SK-N-MC (cell line): ENCODE results near the gene PBLD.

Source experiments
- DNase-seq: peaks from one replicate; pipeline ENCODE4 v3.0.0-alpha.2; 2011; ENCODE audit warnings: low read depth, low spot score
- H3K27ac ChIP-seq: fragments of 200-600 bp; sonication (generic); 2 replicates; pipeline ENCODE4 v1.5.1; 2016; ENCODE audit warnings: mixed run types
- H3K36me3 ChIP-seq: fragments of 200-600 bp; sonication (generic); 2 replicates; pipeline ENCODE4 v1.6.1; 2017; ENCODE audit warnings: antibody characterized with exemption, low read length, mixed read lengths; ENCODE audit not compliant: insufficient read depth
- H3K4me3 ChIP-seq: fragments of 200-600 bp; sonication (generic); 2 replicates; pipeline ENCODE4 v1.5.1; 2016
- H3K9ac ChIP-seq: fragments of 200-600 bp; sonication (generic); 2 replicates; pipeline ENCODE4 v1.8.0; 2017; ENCODE audit warnings: mixed run types, mixed read lengths; ENCODE audit not compliant: insufficient read length
- H3K9me3 ChIP-seq: fragments of 200-600 bp; sonication (generic); 2 replicates; pipeline ENCODE4 v1.6.1; 2017; ENCODE audit warnings: low read depth, mild to moderate bottlenecking, antibody characterized with exemption, low read length, moderate library complexity, mixed read lengths
- EZH2 ChIP-seq: fragments of 200-600 bp; sonication (generic); IDR thresholded peaks from one replicate; pipeline ENCODE4 v1.6.1; 2017; ENCODE audit warnings: antibody characterized with exemption
- FOXP2 ChIP-seq: optimal IDR thresholded peaks from 2 replicates; pipeline ENCODE3; 2011; ENCODE audit warnings: mild to moderate bottlenecking, moderate library complexity; ENCODE audit not compliant: insufficient read depth; ENCODE audit errors: extremely low read length, control extremely low read depth
- POLR2AphosphoS5 ChIP-seq: IDR thresholded peaks from 2 replicates; pipeline ENCODE4 v1.6.1; 2012; ENCODE audit warnings: mild to moderate bottlenecking, low read depth, low read length, borderline replicate concordance

The PBLD gene

GRCh38 chr10:68332259-68333057 is at the start of gene PBLD:
Gene PBLD, minus strand, starts transcription at chr10:68332928. Its CDS starts 26,084 bp downstream, at chr10:68306844.
- Histone ChIP-seq H3K27ac (peak within 1 kb of the TSS; percentile 95), H3K36me3 (peaks cover 22% of the 10 kb centered on the region), H3K9ac (peak within 1 kb of the TSS; percentile 98), H3K4me3 (peak within 1 kb of the TSS; percentile 80), H3K9me3 (no peaks in the 10 kb centered on the region)
- DNase-seq, result no peak
- TF ChIP-seq FOXP2 (no peak), POLR2AphosphoS5 (peak; percentile 22; the same call in 1 of the 2 replicates)

DNA sequence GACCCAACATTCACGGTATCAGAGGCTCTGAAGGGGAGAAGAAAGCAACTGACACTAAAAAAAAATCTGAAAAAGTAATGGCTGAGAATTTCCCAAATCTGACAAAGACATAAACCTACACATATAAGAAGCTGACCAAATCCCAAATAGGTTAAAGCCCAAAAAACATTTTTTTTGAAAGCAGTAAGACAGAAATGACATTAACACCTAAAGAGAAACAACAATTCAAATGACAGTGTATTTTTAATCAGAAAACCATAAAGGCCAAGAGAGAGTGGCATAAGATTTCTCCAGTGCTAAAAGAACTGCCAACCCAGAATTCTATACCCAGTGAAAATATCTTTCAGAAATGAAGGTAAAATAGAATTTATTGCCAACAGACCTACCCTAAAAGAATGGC is 38.9 kb upstream of the PBLD start:
- Histone ChIP-seq H3K9ac (no peak overlapping the region), H3K27ac (no peak overlapping the region), H3K9me3 (no peaks in the 10 kb centered on the region), H3K4me3 (no peak overlapping the region), H3K36me3 (peaks cover 9% of the 10 kb centered on the region)
- no peak for DNase-seq
- TF ChIP-seq POLR2AphosphoS5, result no peak
- no peak for TF ChIP-seq EZH2
- TF ChIP-seq FOXP2, result no peak

- no peaks in the 10 kb centered on the region for H3K9me3 ChIP-seq
- H3K4me3 ChIP-seq, result no peak overlapping the region
- H3K27ac ChIP-seq, result no peak overlapping the region
- peaks cover 4% of the 10 kb centered on the region; the same call in 1 of the 2 replicates for H3K36me3 ChIP-seq
- TF ChIP-seq EZH2 (no peak), POLR2AphosphoS5 (no peak)
- no peak for DNase-seq
- H3K9ac ChIP-seq, result no peak overlapping the region
Measured at GRCh38 chr10:68367121-68367520, 34.4 kb upstream of the PBLD start.

DNA sequence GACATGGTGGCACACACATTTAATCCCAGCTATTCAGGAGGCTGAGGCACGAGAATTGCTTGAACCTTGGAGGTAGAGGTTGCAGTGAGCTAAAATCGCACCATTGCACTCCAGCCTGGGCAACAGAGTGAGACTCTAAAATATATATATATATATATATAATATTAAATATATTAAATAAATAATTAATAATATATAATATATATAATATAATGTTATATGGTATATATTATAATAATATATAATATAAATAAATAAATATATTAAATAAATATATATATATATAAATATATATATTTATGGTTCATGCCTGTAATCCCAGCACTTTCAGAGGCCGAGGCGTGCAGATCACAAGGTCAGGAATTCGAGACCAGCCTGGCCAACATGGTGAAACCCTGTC is 33.9 kb upstream of the PBLD start:
- TF ChIP-seq FOXP2 (no peak), POLR2AphosphoS5 (no peak), EZH2 (no peak)
- H3K9me3 ChIP-seq, result no peaks in the 10 kb centered on the region
- H3K36me3 ChIP-seq, result peaks cover 3% of the 10 kb centered on the region; the same call in 1 of the 2 replicates
- H3K4me3 ChIP-seq, result no peak overlapping the region
- DNase-seq, result no peak
- no peak overlapping the region for H3K9ac ChIP-seq
- H3K27ac ChIP-seq, result no peak overlapping the region

DNA sequence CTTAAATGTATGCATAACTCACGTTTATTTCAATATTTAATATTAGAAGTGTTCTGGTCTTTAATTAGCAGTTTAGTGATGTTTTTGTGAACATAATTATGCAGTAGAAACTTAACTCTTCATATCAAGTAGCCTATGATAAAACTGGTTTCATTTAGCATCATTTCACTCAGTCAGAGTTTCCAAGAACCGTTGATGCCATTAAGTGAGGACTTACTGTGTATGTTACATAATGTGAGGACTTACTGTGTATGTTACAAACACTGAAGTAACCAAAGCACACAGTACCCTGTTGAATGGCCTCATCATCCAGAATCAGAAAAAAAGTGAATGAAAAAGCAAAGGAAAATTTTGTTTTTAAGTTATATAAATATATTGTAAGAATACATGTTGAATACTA is 32.9 kb upstream of the PBLD start:
- Histone ChIP-seq H3K9ac (no peak overlapping the region), H3K36me3 (no peaks in the 10 kb centered on the region), H3K27ac (no peak overlapping the region), H3K4me3 (no peak overlapping the region), H3K9me3 (no peaks in the 10 kb centered on the region)
- DNase-seq, result no peak
- TF ChIP-seq POLR2AphosphoS5 (no peak), FOXP2 (no peak), EZH2 (no peak)

DNA sequence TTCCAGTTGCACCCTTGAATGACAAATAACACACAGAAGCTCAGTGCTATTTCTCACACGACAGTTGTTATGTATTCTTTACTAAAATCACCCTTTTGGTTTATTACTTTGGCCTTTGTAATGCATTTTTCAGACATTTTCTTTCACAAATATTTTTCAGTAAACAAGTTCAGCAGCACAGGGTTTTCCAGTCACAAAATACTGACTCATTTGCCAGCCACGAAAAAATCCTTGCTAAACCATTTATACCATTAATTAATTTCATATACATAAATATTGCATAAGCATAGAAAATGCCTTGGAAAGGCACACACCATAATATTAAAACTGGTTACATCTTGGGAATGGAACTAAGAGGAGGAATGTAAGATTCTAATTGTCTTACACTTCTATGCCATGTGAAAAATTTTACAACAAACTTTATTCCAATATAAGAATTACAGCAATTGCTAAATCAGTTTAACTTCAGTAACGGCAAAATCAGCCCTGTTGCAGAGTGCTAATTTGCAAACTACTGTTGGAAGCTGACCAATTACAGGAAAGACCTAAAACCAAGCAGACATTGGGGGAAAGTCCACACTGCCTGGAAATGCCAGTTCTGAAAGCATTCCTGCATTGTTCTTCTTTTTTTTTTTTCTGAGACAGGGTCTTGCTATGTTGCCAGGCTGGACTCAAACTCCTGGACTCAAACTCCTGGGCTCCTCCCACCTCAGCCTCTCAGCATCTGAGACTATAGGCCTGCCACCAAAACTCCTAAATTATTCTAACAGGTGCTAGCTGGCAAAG is 31.6 kb upstream of the PBLD start:
- no peak overlapping the region for H3K9ac ChIP-seq
- H3K36me3 ChIP-seq, result no peaks in the 10 kb centered on the region
- no peaks in the 10 kb centered on the region for H3K9me3 ChIP-seq
- no peak overlapping the region for H3K4me3 ChIP-seq
- no peak overlapping the region for H3K27ac ChIP-seq
- TF ChIP-seq POLR2AphosphoS5 (no peak), FOXP2 (no peak), EZH2 (no peak)
- DNase-seq, result no peak

GRCh38 chr10:68362590-68362989 is 29.9 kb upstream of the PBLD start:
- TF ChIP-seq FOXP2, result no peak
- no peak for TF ChIP-seq EZH2
- no peak for TF ChIP-seq POLR2AphosphoS5
- Histone ChIP-seq H3K4me3 (no peak overlapping the region), H3K9ac (no peak overlapping the region), H3K36me3 (no peaks in the 10 kb centered on the region), H3K9me3 (no peaks in the 10 kb centered on the region), H3K27ac (no peak overlapping the region)
- no peak for DNase-seq

DNA sequence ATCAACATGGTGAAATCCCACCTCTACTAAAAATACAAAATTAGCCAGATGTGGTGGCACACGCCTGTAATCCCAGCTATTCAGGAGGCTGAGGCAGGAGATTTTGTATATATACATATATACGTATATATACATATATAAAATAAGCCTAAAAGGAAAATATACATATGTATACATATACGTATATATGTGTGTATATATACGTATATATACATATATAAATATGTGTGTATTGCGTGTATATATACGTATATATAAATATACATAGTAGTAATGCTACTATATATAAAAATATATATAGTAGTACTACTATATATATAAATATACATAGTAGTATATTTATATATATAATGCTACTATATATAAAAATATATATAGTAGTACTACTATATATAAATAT is 26.5 kb upstream of the PBLD start:
- H3K9me3 ChIP-seq, result no peaks in the 10 kb centered on the region
- no peak overlapping the region for H3K4me3 ChIP-seq
- H3K36me3 ChIP-seq, result no peaks in the 10 kb centered on the region
- H3K27ac ChIP-seq, result no peak overlapping the region
- TF ChIP-seq FOXP2 (no peak), EZH2 (no peak), POLR2AphosphoS5 (no peak)
- DNase-seq, result no peak
- no peak overlapping the region for H3K9ac ChIP-seq

- Histone ChIP-seq H3K27ac (no peak overlapping the region), H3K9me3 (no peaks in the 10 kb centered on the region), H3K4me3 (no peak overlapping the region), H3K36me3 (no peaks in the 10 kb centered on the region), H3K9ac (no peak overlapping the region)
- no peak for DNase-seq
- TF ChIP-seq POLR2AphosphoS5, result no peak
- no peak for TF ChIP-seq EZH2
- no peak for TF ChIP-seq FOXP2
Measured at GRCh38 chr10:68353537-68353936, 20.8 kb upstream of the PBLD start.
